Endothelial cell of umbilical vein (primary cell): Measurements from ENCODE around the gene OR52E1. TPM values are rescaled to one million over a fixed set of nuclear protein-coding genes. Genes with fewer than 3 reads are reported as not detected.

Experiments used
- BruUV-seq: library from RNA; stranded (reverse); fragments of 400-500 nt; replicated peaks from 2 replicates; lab custom pipeline; 2021; lab: Mats Ljungman, UMichigan
- CTCF ChIA-PET: fragments of 300-600, 350-600 bp; sonication (Branson Sonifier 250); formaldehyde crosslinking; loops from one replicate; lab custom pipeline; 2021; ENCODE audit warnings: antibody characterized with exemption, inconsistent platforms; lab: Charles Lee
- POLR2A ChIA-PET: fragments of 300-600, 350-600 bp; sonication (Branson Sonifier 250); formaldehyde crosslinking; loops from one replicate; lab custom pipeline; 2021; ENCODE audit warnings: antibody characterized with exemption, inconsistent platforms; lab: Charles Lee
- DNase-seq: peaks from one replicate; pipeline ENCODE4 v3.0.0-alpha.2; 2011; ENCODE audit warnings: low read depth, low spot score
- FAIRE-seq: peaks from 2 replicates; lab custom pipeline; 2011; peaks lifted over from hg19 to GRCh38; lab: Jason Lieb, UNC
- H2AFZ ChIP-seq: 2 replicates; pipeline ENCODE4 v1.6.0; 2012; ENCODE audit warnings: low read depth, low read length, control low read depth, inconsistent platforms
- H3K27ac ChIP-seq: 2 replicates; pipeline ENCODE4 v1.5.1; 2011; ENCODE audit warnings: low read depth, mild to moderate bottlenecking, control low read depth, low read length, moderate library complexity; ENCODE audit not compliant: insufficient read depth
- H3K27me3 ChIP-seq, 2 experiments: 2 replicates each; pipeline versions ENCODE4 v1.6.0 to v1.6.1; 2011; ENCODE audit warnings: low read length in 2 of 2, mixed read lengths in 1 of 2; ENCODE audit not compliant: control insufficient read depth in 2 of 2, insufficient read depth in 2 of 2
- H3K36me3 ChIP-seq, 2 experiments: 2 replicates in 1 of 2; 3 replicates in 1 of 2; pipeline ENCODE4 v1.5.1; 2011; ENCODE audit warnings: low read length in 2 of 2, mild to moderate bottlenecking in 1 of 2, moderate library complexity in 1 of 2; ENCODE audit not compliant: control insufficient read depth in 2 of 2, insufficient read depth in 2 of 2; ENCODE audit errors: extremely low read depth in 1 of 2
- H3K4me1 ChIP-seq: 3 replicates; pipeline ENCODE4 v1.5.1; 2011; ENCODE audit warnings: mild to moderate bottlenecking, low read length; ENCODE audit not compliant: control insufficient read depth, insufficient read depth; ENCODE audit errors: extremely low read depth
- H3K4me2 ChIP-seq: 2 replicates; pipeline ENCODE4 v1.6.1; 2011; ENCODE audit warnings: low read length, control low read depth, mixed read lengths; ENCODE audit not compliant: insufficient read depth
- H3K4me3 ChIP-seq, 3 experiments: fragments of 200-600 bp in 1 of 3; sonication (generic), shearing (Covaris generic) in 1 of 3; replicated peaks in 1 of 3; 2 replicates each; pipeline ENCODE4 v1.5.1; 2011 to 2016; ENCODE audit warnings: control low read depth in 3 of 3, low read length in 3 of 3, mild to moderate bottlenecking in 2 of 3, inconsistent platforms in 1 of 3, low read depth in 1 of 3, moderate library complexity in 1 of 3; ENCODE audit not compliant: insufficient read depth in 1 of 3
- H3K79me2 ChIP-seq: 2 replicates; pipeline ENCODE4 v1.6.0; 2012; ENCODE audit warnings: low read length, inconsistent platforms; ENCODE audit not compliant: control insufficient read depth, insufficient read depth
- H3K9ac ChIP-seq: replicated peaks from 2 replicates; pipeline ENCODE3; 2011; ENCODE audit warnings: low read length, control low read depth; ENCODE audit not compliant: insufficient read depth; ENCODE audit errors: extremely low read depth
- H3K9me1 ChIP-seq: replicated peaks from 3 replicates; pipeline ENCODE4 v1.6.0; 2011; ENCODE audit warnings: mild to moderate bottlenecking, low read length; ENCODE audit not compliant: control insufficient read depth, insufficient read depth; ENCODE audit errors: extremely low read depth
- H3K9me3 ChIP-seq: replicated peaks from 2 replicates; pipeline ENCODE4 v1.5.1; 2012; ENCODE audit warnings: low read length, inconsistent platforms; ENCODE audit not compliant: control insufficient read depth, insufficient read depth
- H4K20me1 ChIP-seq: replicated peaks from 2 replicates; pipeline ENCODE3; 2011; ENCODE audit warnings: mild to moderate bottlenecking, low read length; ENCODE audit not compliant: control insufficient read depth, insufficient read depth; ENCODE audit errors: extremely low read depth
- CTCF ChIP-seq, 2 donors: IDR thresholded peaks; 1 replicate in 1 of 2; 2 replicates in 1 of 2; pipeline ENCODE4 v1.5.1; 2011; ENCODE audit warnings: low read length in 2 of 2, mild to moderate bottlenecking in 2 of 2, moderate library complexity in 2 of 2, control low read depth in 1 of 2, inconsistent platforms in 1 of 2, low read depth in 1 of 2; ENCODE audit not compliant: insufficient read depth in 1 of 2; ENCODE audit errors: extremely low read depth in 1 of 2
- EZH2 ChIP-seq: IDR thresholded peaks from 2 replicates; pipeline ENCODE4 v1.6.1; 2012; ENCODE audit warnings: borderline replicate concordance, low read depth, mild to moderate bottlenecking, moderate library complexity, low read length, inconsistent platforms; ENCODE audit not compliant: severe bottlenecking
- FOS ChIP-seq: IDR thresholded peaks from 2 replicates; pipeline ENCODE4 v1.6.1; 2011; ENCODE audit warnings: mild to moderate bottlenecking, low read length, moderate library complexity, borderline replicate concordance; ENCODE audit not compliant: insufficient read depth
- GATA2 ChIP-seq: IDR thresholded peaks from 2 replicates; pipeline ENCODE4 v1.7.0; 2011; ENCODE audit warnings: low read depth, mild to moderate bottlenecking, moderate library complexity, mixed read lengths, low read length; ENCODE audit not compliant: insufficient read length, insufficient read depth
- JUN ChIP-seq: IDR thresholded peaks from 2 replicates; pipeline ENCODE4 v1.6.1; 2011; ENCODE audit warnings: borderline replicate concordance, low read depth; ENCODE audit not compliant: insufficient read length, insufficient read depth
- MAX ChIP-seq: IDR thresholded peaks from 2 replicates; pipeline ENCODE4 v1.6.1; 2011; ENCODE audit not compliant: insufficient read depth, insufficient read length
- MYC ChIP-seq: IDR thresholded peaks from one replicate; pipeline ENCODE4 v1.6.1; 2011; ENCODE audit warnings: mild to moderate bottlenecking, low read depth, low read length
- POLR2A ChIP-seq: IDR thresholded peaks from 2 replicates; pipeline ENCODE4 v1.6.1; 2012; ENCODE audit warnings: low read depth, mild to moderate bottlenecking, control low read depth, low read length
- POLR2AphosphoS5 ChIP-seq: IDR thresholded peaks from 2 replicates; pipeline ENCODE4 v1.6.1; 2012; ENCODE audit warnings: low read depth, mild to moderate bottlenecking, control low read depth, low read length, moderate library complexity; ENCODE audit not compliant: insufficient read depth
- dilution Hi-C: fragments of 300-500 bp; cut with MboI; formaldehyde crosslinking; loops from one replicate; pipeline ENCODE4 v1.15.0; 2019; ENCODE audit warnings: low sequenced_read_pairs; ENCODE audit not compliant: extremely low pct_ligation_motif_present
- intact Hi-C: fragments of 100-400 bp; cut with micrococcal nuclease; formaldehyde crosslinking; loops from one replicate; pipeline ENCODE4 v1.10.0; 2022
- polyA plus RNA-seq, 4 experiments: library from polyadenylated mRNA; depleted of rRNA in 3 of 4; stranded (reverse) in 3 of 4; unstranded in 1 of 4; fragments of >200 nt; gene quantifications; 2 replicates each; pipeline versions ENCODE4 v1.2.1 to v1.2.3, GENCODE V29; 2011 to 2012; ENCODE audit warnings: missing spikeins in 1 of 4
- total RNA-seq: library from RNA; stranded (reverse); gene quantifications from 2 replicates; pipeline ENCODE4 v1.2.3, GENCODE V29; 2021

The OR52E1 gene
- total and polyA plus RNA-seq, 2 donors (not counting 3 experiments of a cell fraction or from before 2014, with no cell fraction given): not detected

DNA sequence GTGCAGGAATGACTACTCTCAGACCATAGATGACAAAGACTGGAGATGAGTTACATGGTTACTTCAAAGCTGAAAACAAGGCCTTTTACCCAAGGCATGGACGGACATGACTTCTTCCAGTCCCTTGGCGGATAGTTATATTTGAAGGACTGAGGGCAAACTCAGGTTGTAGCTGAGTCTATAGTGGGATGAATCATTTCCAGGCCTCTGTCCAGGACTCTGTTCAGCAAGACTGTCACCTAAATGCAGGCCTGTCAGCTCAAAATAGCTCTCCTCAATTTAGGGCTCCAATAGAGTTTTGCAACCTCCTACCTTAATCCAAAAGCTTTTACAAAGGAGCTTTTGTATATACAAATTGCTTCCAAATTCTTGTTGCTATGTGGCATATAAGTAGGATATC, 47.4 kb upstream of the OR52E1 start:
- Histone ChIP-seq H3K4me1 (no peaks in the 10 kb centered on the region), H3K36me3 (no peaks in the 10 kb centered on the region), H3K4me3 (no peak overlapping the region), H3K4me2 (no peak overlapping the region), H3K27ac (no peak overlapping the region), H3K9me3 (no peaks in the 10 kb centered on the region), H3K9me1 (no peaks in the 10 kb centered on the region), H3K9ac (no peak overlapping the region), H3K79me2 (no peaks in the 10 kb centered on the region), H3K27me3 (no peaks in the 10 kb centered on the region), H2AFZ (no peak overlapping the region), H4K20me1 (no peaks in the 10 kb centered on the region)
- DNase-seq (no peak), FAIRE-seq (no peak)
- intact Hi-C loops (no loop called here), dilution Hi-C loops (no loop called here)
- ChIA-PET CTCF (no interaction called here), POLR2A (no interaction called here)
- BruUV-seq: no TSS peak
- no peak for TF ChIP-seq FOS
- TF ChIP-seq GATA2: no peak
- no peak for TF ChIP-seq MAX
- no peak for TF ChIP-seq EZH2
- no peak for TF ChIP-seq POLR2AphosphoS5

- Histone ChIP-seq H3K27me3 (no peaks in the 10 kb centered on the region), H3K9me1 (no peaks in the 10 kb centered on the region), H3K4me3 (no peak overlapping the region), H3K9ac (no peak overlapping the region), H3K36me3 (no peaks in the 10 kb centered on the region), H3K4me2 (no peak overlapping the region), H2AFZ (no peak overlapping the region), H3K4me1 (no peaks in the 10 kb centered on the region), H3K27ac (no peak overlapping the region), H3K9me3 (no peaks in the 10 kb centered on the region), H4K20me1 (no peaks in the 10 kb centered on the region), H3K79me2 (no peaks in the 10 kb centered on the region)
- FAIRE-seq (no peak), DNase-seq (no peak)
- BruUV-seq: no TSS peak
- intact Hi-C loops (no loop called here), dilution Hi-C loops (no loop called here)
- POLR2A ChIA-PET: no interaction called here
- CTCF ChIA-PET: no interaction called here
- TF ChIP-seq MYC (no peak), POLR2A (no peak), FOS (no peak), GATA2 (no peak), POLR2AphosphoS5 (no peak), CTCF (IDR thresholded peaks at IDR 0.05; ENCODE audit: extremely low read depth in 1 of 2, insufficient read depth in 1 of 2, low read depth in 1 of 2, low read length in 2 of 2) (no peak), MAX (no peak), EZH2 (no peak), JUN (no peak)
Observed at GRCh38 chr11:5036669-5037068, 32.7 kb upstream of the OR52E1 start.
